Measurements from ENCODE around the gene RTL1. TPM values are rescaled to one million over a fixed set of nuclear protein-coding genes. Genes with fewer than 3 reads are reported as not detected.

Gene RTL1
- total and polyA plus RNA-seq, 11 donors: not detected

DNA sequence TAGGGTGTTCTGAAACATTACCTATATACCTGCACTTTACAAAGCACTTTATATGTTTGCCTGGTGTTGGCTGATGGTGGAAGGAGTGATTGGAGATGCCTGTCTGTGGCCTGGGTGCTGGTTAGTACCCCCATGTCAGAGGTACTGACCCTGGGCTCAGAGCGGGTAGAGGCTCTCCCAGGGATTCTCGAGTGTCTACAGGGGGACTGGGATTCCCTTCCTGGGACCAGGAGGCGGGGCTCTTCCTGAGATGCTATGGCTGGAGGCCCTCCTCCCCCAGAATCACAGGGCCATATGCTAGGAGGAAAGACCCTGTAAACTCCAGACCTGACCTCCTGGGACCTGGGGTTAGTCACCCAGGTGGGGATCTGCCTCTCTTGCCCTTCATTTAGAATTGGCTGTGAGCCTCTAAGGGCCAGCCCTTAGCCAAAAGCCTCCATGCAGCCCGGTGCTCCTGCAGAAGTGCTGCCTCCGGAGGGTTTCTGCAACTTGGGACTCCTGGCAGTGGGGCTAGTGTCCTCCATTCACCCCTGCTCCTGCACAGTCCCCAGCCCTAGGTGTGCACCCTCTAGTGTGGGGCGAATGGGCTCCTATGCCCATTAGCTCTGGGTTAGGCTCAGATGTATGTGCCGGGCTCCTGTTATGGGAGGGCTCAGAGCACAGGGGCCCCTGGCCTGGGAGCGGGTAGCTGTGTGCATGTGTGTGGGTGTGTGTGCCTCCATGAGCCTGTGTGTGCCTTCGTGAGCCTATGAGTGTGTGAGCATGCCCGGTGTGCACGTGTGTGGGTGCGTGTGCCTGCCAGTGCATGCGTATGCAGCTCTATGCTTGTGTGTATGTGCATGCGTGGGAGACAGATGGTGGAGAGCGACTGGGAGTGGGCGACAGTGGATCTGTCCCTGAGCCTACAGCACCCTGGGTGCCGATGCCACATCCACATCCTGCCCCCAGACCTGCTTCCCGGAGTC, 36.6 kb downstream of the RTL1 start:
- Histone ChIP-seq H3K4me3 (no peak overlapping the region), H3K27ac (no peak overlapping the region), H3K36me3 (no peaks in the 10 kb centered on the region), H3K27me3 (no peaks in the 10 kb centered on the region), H3K4me1 (no peaks in the 10 kb centered on the region), H3K9me3 (no peaks in the 10 kb centered on the region)
- intact Hi-C loops (cut with DNase I): no loop called here
- TF ChIP-seq CTCF (IDR thresholded peaks at IDR 0.05): no peak
- 84 to 90% (median 86%) methylated on average over 18 of the region's 18 CpGs for WGBS, 4 donors
- DNase-seq: peak in 3 of 5 donors; percentile 4 to 20 (median 18)
- no peak for ATAC-seq

GRCh38 chr14:100865682-100866591, 37.6 kb downstream of the RTL1 start:
- Histone ChIP-seq H3K9me3 (no peaks in the 10 kb centered on the region), H3K4me1 (no peaks in the 10 kb centered on the region), H3K27me3 (no peaks in the 10 kb centered on the region), H3K4me3 (no peak overlapping the region), H3K36me3 (no peaks in the 10 kb centered on the region), H3K27ac (no peak overlapping the region)
- 81 to 87% (median 83%) methylated on average over 18 to 22 of the region's 22 CpGs for WGBS, 4 donors
- TF ChIP-seq CTCF (IDR thresholded peaks at IDR 0.05) (no peak), POLR2A (IDR thresholded peaks at IDR 0.05) (no peak)
- no peak for ATAC-seq
- intact Hi-C loops (cut with DNase I): no loop called here
- peak in 3 of 5 donors; percentile 20 to 29 (median 24) for DNase-seq

GRCh38 chr14:100864960-100865681, 38.4 kb downstream of the RTL1 start:
- ATAC-seq (peak in 1 of 4 donors; percentile 45), DNase-seq (peak in 3 of 5 donors; percentile 15 to 29 (median 17))

More at GRCh38 chr14:100864960-100865681, 38.4 kb downstream of the RTL1 start:
- no peaks in the 10 kb centered on the region for H3K4me1 ChIP-seq
- peaks cover 0 to 2% (median 0%) of the 10 kb centered on the region in 9 donors for H3K27me3 ChIP-seq
- no peak overlapping the region for H3K27ac ChIP-seq
- WGBS, 4 donors: 69 to 75% (median 72%) methylated on average over 6 to 9 of the region's 9 CpGs
- TF ChIP-seq POLR2A (IDR thresholded peaks at IDR 0.05): no peak
- no peak for TF ChIP-seq CTCF (IDR thresholded peaks at IDR 0.05)
- no peaks in the 10 kb centered on the region for H3K9me3 ChIP-seq
- H3K36me3 ChIP-seq: no peaks in the 10 kb centered on the region
- intact Hi-C loops (cut with DNase I): no loop called here
- no peak overlapping the region for H3K4me3 ChIP-seq

Measured in heart left ventricle (tissue), 16 donors.